OCI-LY3 (cell line): ENCODE results near the gene CRTAC1.

ENCODE experiments used
- CTCF ChIP-seq: fragments of 200-600, 300-600 bp; sonication (generic); IDR thresholded peaks from 2 replicates; pipeline ENCODE4 v1.5.1; 2014; ENCODE audit warnings: antibody characterized with exemption, low read length, low read depth
- EZH2phosphoT487 ChIP-seq: fragments of 200-600 bp; shearing (Covaris generic); IDR thresholded peaks from 2 replicates; pipeline ENCODE4 v1.6.1; 2018; ENCODE audit warnings: antibody characterized with exemption, mixed run types, low read depth

- TF ChIP-seq CTCF (no peak), EZH2phosphoT487 (no peak)
Measured at GRCh38 chr10:97879241-97879640, 151.2 kb downstream of the CRTAC1 start.
